NCI-H345 (cell line): ENCODE data around the gene RAVER1.
A peak's percentile ranks its signal among the peaks of the same experiment; 100 is the strongest.
"Not testable (repeated sequence)": the region's sequence is repeated elsewhere in the genome, so short reads cannot be mapped to it uniquely, and the experiment has no call there.

Source experiments
- DNase-seq: peaks from one replicate; lab custom pipeline; 2025; lab: John Stamatoyannopoulos, UW

RAVER1 gene

GRCh38 chr19:10344780-10345179 is 11.5 kb upstream of the RAVER1 start:
- DNase-seq, result no peak

DNA sequence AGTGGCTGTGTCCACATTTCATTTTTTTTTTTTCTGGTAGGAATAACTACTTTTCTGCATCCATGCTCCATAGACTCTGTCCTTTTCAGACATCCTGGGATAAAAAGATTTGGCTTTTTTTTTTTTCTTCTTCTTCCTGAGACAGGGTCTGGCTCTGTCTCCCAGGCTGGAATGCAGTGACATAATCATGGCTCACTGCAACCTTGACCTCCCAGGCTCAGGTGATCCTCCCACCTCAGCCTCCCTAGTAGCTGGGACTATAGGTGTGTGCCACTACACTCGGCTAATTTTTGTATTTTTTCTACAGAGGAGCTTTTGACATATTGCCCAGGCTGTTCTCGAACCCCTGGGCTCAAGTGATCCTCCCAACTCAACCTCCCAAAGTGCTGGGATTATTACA is 10.2 kb upstream of the RAVER1 start:
- no peak for DNase-seq

DNA sequence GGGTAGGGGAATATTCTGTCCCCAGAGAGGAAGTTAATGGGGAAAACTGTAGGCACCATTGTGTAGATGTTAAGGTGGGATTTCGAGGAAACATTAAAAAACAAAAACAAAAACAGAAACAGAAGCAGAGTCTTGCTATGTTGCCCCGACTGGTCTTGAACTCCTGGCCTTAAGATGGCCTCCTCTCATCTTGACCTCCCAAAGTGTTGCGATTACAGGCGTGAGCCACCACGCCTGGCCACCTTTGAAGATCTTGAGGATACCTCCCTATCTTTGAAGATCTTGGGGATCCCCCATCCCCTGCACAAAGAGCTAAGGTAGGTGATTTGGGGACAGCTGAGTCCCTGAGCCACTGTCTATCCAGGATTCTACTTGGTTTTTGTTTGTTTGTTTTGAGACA is 6.6 kb upstream of the RAVER1 start:
- no peak for DNase-seq

- no peak for DNase-seq
Measured at GRCh38 chr19:10339380-10339960, 6.1 kb upstream of the RAVER1 start, which contains the start of gene ICAM3. TSS of gene ICAM3 (minus strand) at chr19:10339624. CDS start at chr19:10339614, 10 bp downstream.

- no peak for DNase-seq
Measured at GRCh38 chr19:10338940-10339339, 5.6 kb upstream of the RAVER1 start.

- not testable (repeated sequence) for DNase-seq
Measured at GRCh38 chr19:10336725-10337124, 3.4 kb upstream of the RAVER1 start.

DNA sequence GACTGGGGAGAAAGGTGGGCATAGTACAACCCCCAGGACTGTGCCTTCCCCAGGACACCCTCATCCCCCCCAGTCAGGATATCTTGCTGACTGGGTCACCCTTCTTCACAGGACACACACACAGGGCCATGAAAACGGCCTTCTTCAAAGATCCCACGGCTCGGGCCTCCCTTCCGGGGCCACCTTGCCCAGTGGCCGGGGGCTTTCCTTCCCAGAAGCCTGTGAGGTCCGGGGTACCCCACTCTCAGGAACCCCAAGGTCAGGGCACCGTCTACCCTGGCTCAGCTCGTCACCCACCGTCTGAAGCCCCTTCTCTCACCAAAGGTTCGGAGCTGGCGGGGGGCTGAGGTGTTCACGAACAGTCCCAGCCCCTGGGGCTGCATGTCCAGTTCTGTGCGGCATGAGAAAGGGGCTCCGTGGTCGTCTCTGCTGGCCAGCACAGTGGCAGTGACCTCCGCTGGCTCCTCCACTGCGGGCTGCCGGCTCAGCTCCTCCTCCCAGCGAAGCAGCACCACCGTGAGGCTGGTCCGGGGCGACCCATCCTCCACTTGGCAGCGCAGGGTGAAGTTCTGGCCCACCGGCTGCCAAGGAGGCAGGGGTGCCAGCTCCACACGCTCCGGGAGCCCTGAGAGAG is 2.1 kb upstream of the RAVER1 start:
- no peak for DNase-seq

GRCh38 chr19:10334588-10335351 is 1.4 kb upstream of the RAVER1 start:
- DNase-seq, result peak; percentile 70

DNA sequence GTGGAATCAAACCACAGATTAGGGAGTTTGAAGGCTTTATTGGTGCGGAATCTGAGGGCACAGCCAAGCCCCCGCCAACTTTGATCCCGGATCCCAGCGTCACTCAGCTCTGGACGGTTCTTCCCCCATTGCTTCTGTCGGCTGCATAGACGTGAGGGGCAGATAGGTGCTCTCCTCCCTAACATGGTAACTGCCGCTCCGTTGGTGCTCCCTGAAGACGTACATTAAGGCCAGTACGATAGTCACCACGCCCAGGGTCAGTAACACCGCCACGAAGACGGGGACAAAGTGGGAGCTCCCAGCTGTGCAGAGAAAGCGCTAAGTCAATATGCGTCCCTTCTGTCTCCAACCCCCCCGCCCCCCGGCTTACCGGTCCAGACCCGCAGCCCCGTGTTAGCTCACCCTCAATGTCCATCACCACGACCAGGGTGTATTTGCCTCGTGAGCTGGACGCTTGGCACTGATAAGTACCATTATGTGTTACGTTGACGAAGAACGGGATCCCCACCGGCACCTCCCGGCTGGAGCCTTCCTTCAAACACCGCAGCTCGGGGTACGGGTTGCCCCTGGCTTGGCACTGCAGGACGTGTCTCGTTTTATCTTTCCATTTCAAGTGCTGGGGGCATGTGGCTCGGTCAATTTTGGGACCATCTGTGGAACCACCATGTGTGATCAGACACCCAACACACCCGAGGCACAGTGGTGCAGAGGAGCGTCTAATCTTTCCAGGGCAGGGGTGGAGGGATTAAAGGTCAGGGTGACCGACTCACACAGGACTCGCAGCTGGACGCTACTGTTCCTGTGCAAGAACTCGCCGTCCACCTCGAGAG is 644 bp upstream of the RAVER1 start:
- DNase-seq, result peak; percentile 56

DNA sequence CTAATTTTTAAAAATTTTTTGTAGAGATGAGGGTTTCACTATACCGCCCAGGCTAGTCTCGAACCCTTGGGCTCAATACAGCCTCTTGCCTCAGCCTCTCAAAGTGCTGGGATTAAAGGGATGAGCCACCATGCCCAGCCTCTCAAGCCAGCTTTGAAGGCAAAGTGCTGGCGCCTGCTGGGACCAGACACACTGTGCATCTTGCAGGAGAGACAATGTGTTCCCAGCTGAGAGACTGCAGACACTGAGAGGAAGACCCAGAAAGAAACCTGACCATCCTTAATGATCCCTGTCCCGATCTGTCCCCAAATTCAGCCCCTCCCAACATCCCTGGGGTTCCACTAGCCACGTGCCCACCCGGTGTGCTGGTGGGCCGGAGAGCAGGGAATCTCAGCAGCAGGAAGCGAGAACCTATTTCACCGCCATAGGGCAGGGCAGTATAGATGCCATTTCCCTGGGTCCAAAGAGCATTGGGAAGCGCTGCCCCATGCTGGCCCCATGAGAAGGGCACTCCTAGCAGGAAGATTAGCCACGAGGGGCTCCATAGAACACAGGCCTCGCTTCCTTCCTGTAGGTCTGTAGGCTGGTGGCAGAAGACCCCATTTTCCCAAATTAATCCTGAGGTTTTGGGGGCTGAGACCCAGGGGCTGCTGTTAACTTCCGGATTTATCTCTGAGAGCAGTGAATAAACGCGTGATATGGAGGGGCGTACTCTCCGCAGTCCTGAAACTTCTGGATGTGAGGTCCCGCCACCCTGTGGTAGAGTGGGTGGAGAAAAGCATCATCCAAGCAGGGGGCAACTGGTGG is 968 bp downstream of the RAVER1 start:
- DNase-seq, result no peak

GRCh38 chr19:10329555-10329954 is 3.8 kb downstream of the RAVER1 start:
- DNase-seq, result no peak

- DNase-seq, result no peak
Measured at GRCh38 chr19:10328558-10329429, 4.5 kb downstream of the RAVER1 start.

- DNase-seq, result no peak
Measured at GRCh38 chr19:10327793-10328192, 5.5 kb downstream of the RAVER1 start.

DNA sequence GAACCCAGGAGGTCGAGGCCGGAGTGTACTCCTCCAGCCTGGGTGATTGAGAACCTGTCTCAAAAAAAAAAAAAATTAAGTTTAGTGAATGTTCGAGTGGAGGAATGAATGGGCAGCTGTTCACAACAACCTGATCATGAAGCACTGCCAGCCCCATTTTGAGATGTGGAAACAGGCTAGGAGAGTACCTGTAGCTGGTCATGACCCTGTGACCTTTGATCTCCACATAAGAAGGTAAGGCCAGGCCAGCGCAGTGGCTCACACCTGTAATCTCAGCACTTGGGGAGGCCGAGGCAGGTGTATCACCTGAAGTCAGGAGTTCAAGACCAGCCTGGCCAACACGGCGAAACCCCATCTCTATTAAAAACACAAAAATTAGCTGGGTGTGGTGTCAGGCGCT is 7.6 kb downstream of the RAVER1 start:
- DNase-seq, result no peak

DNA sequence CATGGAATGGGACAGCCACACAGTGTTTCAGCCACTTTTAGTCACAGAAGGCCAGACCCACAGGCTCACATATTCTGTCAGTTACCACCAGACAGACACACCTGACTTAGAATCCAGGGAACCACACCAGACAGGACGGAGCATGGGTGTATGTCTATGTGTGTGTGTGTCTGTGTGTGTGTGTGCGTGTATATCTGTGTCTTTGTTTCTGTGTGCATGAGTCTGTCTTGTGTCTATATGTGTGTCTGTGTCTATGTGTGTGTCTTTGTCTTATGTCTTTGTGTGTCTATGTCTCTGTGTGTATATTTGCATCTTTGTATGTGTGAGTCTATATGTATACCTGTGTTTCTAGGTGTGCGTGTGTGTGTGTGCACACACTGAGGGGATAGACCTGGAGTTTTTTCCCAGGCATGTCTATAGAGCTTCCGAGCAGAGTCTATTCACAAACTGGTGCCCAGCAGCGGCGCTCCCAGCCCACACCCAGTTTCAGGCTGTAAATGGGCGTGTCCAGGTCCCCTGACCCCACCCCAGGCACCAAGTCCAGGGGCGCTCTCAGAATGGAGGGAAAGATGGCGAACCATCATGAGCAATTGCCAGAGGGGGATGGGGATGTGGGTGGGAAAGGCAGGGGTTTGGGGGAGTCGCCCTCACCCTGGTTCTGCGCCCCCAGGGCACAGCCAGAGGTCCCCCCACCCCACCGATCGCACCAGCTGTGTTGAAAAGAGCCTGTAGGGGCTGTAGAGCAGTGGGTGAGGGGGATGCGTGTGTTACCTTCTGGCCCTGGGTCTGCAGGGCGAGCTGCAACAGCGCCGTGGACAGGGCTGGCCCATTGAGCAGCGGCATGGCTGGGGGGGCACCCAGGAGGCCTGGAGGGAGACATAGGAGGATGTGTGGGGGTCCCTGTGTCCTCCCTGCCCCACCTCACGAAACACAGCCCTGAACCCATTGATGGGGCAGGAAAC is 11.2 kb downstream of the RAVER1 start:
- no peak for DNase-seq

GRCh38 chr19:10321417-10321797 is 11.9 kb downstream of the RAVER1 start:
- no peak for DNase-seq

GRCh38 chr19:10320602-10321416 is 12.5 kb downstream of the RAVER1 start:
- DNase-seq, result no peak
